Stimulated activated CD4-positive, alpha-beta T cell treated with anti-CD3 and anti-CD28 coated beads, TNF-alpha, amount 100 ng/mL, for 4 hours (primary cell): ENCODE data around the gene KYAT1.
A peak's percentile ranks its signal among the peaks of the same experiment; 100 is the strongest.
"Not testable (repeated sequence)": the region's sequence is repeated elsewhere in the genome, so short reads cannot be mapped to it uniquely, and the experiment has no call there.

Experiments
- DNase-seq, 3 experiments: peaks; one replicate each; pipeline ENCODE4 v3.0.0-alpha.2; 2020; ENCODE audit warnings: low read depth in 3 of 3

Gene KYAT1

GRCh38 chr9:128818839-128819715 is 62.7 kb downstream of the KYAT1 start:
- peak in 1 of 3 experiments; percentile 35 for DNase-seq

DNA sequence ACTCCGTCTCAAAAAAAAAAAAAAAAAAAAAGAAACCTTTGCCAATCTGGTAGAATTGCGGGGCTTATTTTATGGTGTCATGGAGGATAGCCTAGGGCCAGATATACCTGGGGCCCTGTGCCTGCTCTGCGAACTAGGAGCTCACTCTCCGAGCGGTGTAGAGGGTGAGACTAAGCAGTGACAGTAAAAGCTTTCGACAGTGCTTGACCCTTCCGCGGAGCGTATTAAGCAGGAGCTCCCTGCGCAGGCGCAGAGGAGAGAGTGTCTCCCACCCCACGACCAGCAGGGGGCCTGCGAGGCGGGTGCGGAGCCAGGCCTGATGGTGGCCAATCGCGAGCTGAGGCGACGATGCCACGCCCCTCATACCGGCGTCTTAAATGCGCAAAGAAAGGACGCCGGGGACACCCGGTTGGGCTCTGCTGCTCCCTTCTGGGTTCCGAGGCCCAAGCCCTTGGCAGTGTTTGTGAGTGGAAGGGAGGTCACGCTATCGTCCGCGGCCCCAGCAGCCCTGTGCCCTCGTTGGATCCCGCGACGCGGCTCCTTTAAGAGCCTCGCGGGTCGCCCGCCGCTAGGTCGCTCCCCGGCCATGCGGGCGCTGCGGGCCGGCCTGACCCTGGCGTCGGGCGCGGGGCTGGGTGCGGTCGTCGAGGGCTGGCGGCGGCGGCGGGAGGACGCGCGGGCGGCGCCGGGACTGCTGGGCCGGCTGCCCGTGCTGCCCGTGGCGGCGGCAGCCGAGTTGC is 63.5 kb downstream of the KYAT1 start, which contains the start of gene ENDOG:
Gene ENDOG (plus strand): TSS at position 402 of the 740 bp plus-strand sequence. CDS start 185 bp downstream, at position 587.
- DNase-seq: peak; percentile 96 to 97 (median 96)

DNA sequence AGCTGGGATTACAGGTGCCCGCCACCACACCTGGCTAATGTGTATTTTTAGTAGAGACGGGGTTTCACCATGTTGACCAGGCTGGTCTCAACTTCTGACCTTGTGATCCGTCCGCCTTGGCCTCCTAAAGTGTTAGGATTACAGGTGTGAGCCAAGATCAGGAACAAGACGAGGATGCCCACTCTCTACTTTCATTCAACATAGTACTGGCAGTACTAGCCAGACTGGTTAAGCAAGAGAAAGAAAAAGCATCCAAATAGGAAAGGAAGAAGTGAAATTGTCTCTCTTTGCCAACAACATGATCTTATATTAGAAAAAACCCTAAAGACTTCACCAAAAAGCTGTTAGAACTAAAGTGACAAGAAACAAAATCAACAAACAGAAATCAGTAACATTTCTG is 70.9 kb downstream of the KYAT1 start:
- DNase-seq: no peak

- no peak for DNase-seq
Measured at GRCh38 chr9:128809831-128810230, 71.9 kb downstream of the KYAT1 start.

DNA sequence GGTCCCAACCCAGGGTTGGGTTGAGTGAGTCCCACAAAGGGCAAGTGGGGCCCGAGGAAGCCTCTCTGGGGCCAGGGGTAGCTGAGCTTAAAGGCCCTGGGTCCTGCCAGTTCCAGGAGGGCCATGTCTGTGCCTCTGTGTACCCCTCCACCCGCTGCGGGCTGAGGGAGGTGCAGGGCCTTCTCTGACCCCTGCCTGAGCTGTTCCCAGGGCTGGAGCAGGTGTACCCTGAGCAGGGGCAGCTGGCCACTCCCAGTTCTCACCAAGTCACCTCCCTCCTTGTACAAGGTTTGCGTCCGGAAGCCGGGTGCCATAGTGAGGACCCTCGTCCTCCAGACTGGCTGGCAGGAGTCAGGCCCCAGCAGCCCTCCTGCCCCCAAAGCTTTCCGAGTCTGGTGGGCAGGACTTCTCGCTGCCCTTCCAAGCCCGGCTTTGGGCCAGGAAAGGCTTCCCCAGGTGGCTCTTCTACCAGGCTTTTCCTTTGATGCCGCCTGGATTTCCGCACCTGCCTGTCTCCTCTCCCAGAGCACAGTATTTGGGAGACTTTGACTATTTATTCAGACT is 72.6 kb downstream of the KYAT1 start:
- no peak for DNase-seq

DNA sequence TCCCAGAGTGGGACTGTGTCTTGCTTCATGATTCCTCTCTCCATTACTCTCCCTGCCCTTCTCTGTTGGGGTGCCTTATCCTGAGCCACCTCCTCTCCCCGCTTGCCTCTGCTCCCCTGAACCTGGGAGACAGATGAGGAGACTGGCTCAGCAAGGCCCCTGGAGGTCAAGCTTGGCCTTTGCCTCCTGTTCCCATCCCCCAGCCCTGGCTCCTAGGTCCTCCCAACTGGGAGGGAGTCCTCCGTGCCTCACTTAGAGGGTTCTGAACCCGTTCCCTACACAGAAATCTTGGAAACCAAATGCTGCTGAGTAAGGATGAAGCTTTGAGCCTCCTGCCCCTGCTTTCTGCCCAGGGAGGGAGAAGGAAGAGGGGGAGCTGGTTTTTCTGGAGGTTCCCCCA is 73.2 kb downstream of the KYAT1 start:
- no peak for DNase-seq

DNA sequence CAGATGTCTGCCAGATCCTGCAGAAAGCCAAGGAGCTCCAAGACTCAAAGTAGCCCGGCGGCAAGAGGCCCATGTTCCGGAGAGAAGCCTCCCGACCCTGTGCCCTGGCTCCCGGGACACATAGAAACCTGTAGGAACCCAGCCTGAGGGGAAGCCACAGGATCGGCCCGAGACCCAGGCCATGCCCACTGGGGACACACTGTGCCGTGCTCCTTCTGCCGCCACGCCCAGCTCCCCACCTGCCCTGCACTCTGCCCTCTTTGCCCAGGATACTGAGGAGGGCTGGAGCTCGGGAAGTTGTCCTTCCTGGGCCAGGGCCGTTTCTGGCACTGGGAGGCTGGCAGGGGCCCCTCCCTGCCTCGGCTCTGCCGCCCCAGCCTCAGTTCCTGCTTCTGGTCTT is 73.9 kb downstream of the KYAT1 start:
- no peak for DNase-seq

DNA sequence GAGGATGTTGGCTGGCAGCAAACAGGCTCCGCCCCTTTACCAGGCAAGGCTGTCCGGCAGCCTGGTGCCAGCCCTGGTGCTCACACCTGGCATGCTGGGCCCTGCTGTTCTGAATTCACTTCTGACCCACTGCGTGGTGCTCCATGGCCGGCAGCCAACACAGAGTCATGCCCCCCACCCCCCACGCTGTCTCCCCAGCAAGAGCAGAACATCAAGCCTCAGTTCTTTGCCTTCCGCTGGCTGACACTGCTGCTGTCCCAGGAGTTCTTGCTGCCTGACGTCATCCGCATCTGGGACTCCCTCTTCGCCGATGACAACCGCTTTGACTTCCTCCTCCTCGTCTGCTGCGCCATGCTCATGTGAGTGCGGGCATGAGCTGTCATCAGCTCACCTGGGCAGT is 76.1 kb downstream of the KYAT1 start:
- no peak for DNase-seq

DNA sequence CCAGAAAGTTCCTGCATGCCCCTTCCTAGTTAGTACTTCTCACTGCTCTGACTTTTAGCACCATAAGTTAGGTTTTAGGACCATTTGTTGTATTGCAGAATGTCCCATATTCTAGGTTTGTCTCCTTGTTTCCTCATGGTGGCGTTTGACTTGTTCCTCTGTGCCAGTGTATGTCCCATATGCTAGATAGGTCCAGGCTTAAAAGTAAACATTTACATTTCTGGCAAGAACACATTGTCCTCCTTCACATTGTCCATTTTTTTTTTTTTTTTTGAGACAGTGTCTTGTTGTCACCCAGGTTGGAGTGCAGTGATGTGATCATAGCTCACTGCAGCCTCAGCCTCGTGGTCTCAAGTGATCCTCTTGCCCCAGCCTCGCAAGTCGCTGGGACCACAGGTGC is 79.3 kb downstream of the KYAT1 start:
- DNase-seq: no peak

- no peak for DNase-seq
Measured at GRCh38 chr9:128800061-128800460, 81.7 kb downstream of the KYAT1 start.

GRCh38 chr9:128798896-128799295 is 82.9 kb downstream of the KYAT1 start:
- DNase-seq: no peak

DNA sequence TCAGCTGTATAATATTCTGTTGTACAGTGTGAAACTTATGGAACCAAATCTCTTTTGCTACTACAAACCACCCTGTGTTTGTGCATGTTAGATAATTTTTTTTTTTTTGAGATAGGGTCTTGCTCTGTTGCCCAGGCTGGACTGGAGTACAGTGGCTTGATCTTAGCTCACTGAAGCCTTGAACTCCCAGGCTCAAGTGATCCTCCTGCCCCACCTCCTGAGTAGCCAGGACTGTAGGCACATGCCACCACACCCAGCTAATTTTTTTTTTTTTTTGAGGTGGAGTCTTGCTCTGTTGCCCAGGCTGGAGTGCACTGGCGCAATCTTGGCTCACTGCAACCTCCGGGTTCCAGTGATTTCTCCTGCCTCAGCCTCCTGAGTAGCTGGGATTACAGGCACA is 86.8 kb downstream of the KYAT1 start:
- not testable (repeated sequence) for DNase-seq

DNA sequence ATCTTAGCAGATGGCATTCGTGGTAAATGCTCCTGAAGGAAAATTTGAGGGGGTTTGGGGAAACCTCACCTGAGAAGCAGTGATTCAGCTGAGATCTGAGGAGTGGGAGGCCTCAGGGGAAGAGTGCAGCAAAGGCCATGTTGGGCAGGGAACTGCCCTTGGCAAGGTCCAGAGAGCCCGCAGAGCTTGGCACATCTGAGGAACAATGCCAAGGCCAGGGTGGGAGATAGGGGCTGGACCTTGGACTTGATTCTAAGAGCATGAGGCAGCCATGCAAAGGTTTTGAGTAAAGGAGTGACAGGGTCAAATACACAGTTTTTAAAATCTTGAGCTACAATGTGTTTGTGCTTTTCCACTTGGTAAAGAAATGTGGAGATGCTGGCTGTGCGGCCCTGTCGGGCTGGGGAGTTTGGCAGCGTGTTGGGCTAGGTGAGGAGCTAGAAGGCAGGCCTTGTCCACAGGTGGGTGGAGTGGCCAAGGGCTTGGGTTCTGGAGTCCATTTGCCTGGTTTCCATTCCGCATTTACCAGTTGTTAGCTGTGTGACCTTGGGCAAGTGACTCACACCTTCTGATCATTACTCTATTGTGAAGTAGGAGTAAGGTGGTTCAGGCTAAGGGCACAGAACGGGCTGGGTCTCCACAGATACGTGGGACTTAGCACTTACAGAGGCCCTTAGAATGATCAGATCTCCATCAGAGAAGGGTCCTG is 88.6 kb downstream of the KYAT1 start:
- DNase-seq: no peak

DNA sequence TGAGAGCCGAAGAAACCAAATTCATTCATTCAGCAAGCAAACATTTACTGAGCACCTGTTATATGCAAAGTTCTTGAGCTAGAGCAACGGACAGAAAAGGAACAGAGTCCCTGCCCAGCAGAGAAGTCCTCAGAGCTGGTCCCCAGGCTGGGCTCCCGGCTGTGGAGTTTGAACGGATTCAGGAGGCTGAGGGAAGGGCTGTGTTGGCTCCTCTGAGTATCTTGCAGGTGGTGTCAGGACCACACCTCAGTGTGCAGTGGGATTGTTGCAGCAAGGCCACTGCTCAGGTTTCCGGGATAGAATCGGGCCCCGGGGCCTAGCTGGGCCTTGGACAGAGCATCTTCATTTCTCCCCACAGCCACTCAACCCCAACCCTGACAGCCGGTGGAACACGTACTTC is 89.6 kb downstream of the KYAT1 start:
- DNase-seq: no peak

DNA sequence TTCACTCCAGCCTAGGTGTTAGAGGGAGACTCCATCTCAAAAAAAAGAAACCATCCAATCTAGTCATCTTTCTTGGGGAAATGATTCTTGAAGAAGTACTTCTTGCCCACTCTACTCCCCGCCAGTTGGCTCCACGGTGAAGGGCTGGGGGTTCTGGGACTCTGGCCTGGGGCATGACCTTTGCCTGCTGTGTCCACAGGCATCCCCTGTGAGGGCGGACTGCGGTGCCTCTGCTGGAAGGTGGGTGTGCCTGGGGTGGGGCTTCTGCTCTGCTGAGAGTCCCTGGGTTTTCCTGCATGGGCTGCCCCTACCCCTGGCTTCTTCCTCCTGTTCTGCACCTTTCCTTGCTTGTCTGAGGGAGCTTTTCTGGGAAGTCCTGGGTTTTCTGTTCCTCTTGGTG is 91.2 kb downstream of the KYAT1 start:
- DNase-seq: no peak

GRCh38 chr9:128788445-128788844 is 93.3 kb downstream of the KYAT1 start:
- DNase-seq: no peak

GRCh38 chr9:128787659-128788058 is 94.1 kb downstream of the KYAT1 start:
- no peak for DNase-seq

GRCh38 chr9:128786681-128787601 is 94.8 kb downstream of the KYAT1 start, which contains the start of gene TBC1D13:
TBC1D13 (plus strand) TSS chr9:128787253; CDS start chr9:128787354, 101 bp downstream.
- DNase-seq: peak; percentile 81 to 85 (median 82)

- DNase-seq: no peak
Measured at GRCh38 chr9:128785427-128785826, 96.3 kb downstream of the KYAT1 start.
